ENCODE data around the gene PDXK. TPM values are rescaled to one million over a fixed set of nuclear protein-coding genes. Genes with fewer than 3 reads are reported as not detected.

Gene PDXK
- total and polyA plus RNA-seq, 9 of the 15 experiments (the other 6 are each of a cell fraction or from before 2014, with no cell fraction given), result 5.6 to 162 (median 76.5) TPM

- no peak for TF ChIP-seq HMGXB4 (CRISPR knock-in tag; IDR thresholded peaks at IDR 0.05)
- TF ChIP-seq ATF7 (IDR thresholded peaks at IDR 0.05), result no peak
- TF ChIP-seq MAX (CRISPR knock-in tag; IDR thresholded peaks at IDR 0.05), result 0 out of 2 replicates have a peak, but pooled peaks have one; percentile 15
- 0 out of 4 replicates have a peak, but pooled peaks of 1 of the 2 experiments have one; percentile 17 for TF ChIP-seq MLLT1 (IDR thresholded peaks at IDR 0.05)
- TF ChIP-seq ZNF318 (IDR thresholded peaks at IDR 0.05; ENCODE audit: borderline replicate concordance in 1 of 2, low read depth in 1 of 2), result no peak
- TF ChIP-seq RBBP5 (IDR thresholded peaks at IDR 0.05; ENCODE audit: borderline replicate concordance, insufficient read depth, low read length, poor library complexity, severe bottlenecking), result no peak
- TF ChIP-seq FOXK2 (conservative IDR thresholded peaks at IDR 0.05 in 1 of 2, IDR thresholded peaks at IDR 0.05 in 1 of 2; ENCODE audit: low read depth in 2 of 2), result no peak
- no peak for TF ChIP-seq PREB (CRISPR knock-in tag; IDR thresholded peaks at IDR 0.05)
- no peak for TF ChIP-seq ZNF766 (CRISPR knock-in tag; conservative IDR thresholded peaks at IDR 0.05)
Observed at GRCh38 chr21:43778469-43779335, 59.8 kb downstream of the PDXK start (continued).

Measured in K562 (cell line).